ENCODE results near the gene KRTAP1-1. TPM values are rescaled to one million over a fixed set of nuclear protein-coding genes. Genes with fewer than 3 reads are reported as not detected.

The KRTAP1-1 gene, protein sequence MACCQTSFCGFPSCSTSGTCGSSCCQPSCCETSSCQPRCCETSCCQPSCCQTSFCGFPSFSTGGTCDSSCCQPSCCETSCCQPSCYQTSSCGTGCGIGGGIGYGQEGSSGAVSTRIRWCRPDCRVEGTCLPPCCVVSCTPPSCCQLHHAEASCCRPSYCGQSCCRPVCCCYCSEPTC
- total RNA-seq = 0.24 TPM in 1 of 2 replicates, not detected in the other

DNA sequence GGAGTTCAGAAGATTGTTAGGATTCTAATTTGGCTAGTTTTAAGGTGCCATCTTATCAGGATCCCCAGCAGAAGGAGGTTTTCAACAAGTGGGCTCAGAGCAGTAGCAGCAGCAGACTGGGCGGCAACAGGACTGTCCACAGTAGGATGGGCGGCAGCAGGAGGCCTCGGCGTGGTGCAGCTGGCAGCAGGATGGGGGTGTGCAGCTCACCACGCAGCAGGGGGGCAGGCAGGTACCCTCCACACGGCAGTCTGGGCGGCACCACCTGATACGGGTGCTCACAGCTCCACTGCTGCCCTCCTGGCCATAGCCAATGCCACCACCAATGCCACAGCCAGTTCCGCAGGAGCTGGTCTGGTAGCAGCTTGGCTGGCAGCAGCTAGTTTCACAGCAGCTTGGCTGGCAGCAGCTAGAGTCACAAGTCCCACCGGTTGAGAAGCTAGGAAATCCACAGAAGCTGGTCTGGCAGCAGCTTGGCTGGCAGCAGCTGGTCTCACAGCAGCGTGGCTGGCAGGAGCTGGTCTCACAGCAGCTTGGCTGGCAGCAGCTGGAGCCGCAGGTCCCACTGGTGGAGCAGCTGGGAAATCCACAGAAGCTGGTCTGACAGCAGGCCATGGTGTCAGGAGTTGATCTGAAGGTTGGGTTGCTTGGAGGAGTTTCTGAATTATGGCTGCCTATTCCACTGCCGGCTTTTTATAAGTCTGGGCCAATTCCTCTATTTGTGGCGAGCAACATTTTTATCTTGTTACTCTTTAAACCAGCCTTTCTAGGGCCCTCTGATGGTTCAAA lies at the start of gene KRTAP1-1:
KRTAP1-1 (minus strand) TSS at position 668 of the 789 bp plus-strand sequence; CDS start at position 615, 53 bp downstream.

DNA sequence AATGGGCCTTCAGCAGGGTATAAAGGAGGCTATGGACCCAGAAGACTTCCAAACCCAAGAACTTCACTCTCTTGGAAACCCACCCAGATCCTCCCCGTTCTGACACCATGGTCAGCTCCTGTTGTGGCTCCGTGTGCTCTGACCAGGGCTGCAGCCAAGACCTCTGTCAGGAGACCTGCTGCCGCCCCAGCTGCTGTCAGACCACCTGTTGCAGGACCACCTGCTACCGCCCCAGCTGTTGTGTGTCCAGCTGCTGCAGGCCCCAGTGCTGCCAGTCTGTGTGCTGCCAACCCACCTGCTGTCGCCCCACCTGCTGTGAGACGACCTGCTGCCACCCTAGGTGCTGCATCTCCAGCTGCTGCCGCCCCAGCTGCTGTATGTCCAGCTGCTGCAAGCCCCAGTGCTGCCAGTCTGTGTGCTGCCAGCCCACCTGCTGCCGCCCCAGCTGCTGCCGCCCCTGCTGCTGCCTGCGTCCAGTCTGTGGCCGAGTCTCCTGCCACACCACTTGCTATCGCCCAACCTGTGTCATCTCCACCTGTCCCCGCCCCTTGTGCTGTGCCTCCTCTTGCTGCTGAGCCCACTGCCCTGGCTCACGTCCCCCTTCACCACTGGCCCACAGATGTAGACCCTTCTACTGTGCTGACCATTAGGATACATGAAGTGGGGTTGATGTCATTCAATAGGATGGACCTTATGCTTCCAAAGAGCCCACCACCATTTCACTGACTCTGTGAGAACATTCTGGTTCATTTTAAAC lies 43.0 kb upstream of the KRTAP1-1 start, which contains the start of gene KRTAP4-7:
KRTAP4-7 (plus strand) TSS at position 51 of the 757 bp plus-strand sequence; CDS start at position 108, 57 bp downstream.

DNA sequence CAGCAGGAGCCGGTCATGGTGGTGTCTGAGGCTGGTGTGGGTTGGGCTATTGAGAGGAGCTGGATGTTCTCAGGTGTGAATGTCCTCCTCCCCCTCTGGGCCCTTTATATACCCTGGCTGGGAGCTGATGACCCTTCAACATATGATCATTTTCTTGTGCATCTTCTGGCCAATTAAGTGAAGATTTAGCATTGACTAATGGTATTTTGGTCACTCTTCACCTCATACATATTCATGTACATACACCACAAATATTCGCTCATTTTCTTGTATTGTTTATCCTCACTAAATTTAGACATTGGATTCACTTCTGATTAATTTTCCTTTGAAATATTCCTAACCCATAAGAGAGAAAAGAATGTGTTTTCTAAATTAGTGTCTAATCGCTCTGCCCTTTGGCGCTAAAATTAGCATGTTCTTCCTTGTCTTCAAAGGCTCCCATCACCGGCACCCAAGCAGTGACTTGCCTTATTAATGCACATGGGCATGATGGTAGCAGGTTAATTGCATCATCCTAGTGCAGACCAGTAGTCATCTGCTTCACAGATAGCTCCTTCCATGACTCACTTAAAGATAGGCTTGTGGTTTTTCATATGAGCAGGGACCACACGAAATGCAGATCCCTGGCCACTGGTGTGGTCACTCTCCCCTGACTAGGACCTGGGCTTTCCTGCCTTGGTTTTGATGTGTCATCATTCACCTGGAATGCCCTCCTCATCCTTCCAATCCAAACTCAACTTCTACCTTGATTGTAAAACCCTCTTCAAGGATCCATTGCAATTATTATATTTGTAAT lies 24.8 kb upstream of the KRTAP1-1 start, which contains the start of gene KRTAP2-4:
KRTAP2-4 (minus strand) TSS at position 51 of the 796 bp plus-strand sequence; CDS start at position 17, 34 bp downstream.

DNA sequence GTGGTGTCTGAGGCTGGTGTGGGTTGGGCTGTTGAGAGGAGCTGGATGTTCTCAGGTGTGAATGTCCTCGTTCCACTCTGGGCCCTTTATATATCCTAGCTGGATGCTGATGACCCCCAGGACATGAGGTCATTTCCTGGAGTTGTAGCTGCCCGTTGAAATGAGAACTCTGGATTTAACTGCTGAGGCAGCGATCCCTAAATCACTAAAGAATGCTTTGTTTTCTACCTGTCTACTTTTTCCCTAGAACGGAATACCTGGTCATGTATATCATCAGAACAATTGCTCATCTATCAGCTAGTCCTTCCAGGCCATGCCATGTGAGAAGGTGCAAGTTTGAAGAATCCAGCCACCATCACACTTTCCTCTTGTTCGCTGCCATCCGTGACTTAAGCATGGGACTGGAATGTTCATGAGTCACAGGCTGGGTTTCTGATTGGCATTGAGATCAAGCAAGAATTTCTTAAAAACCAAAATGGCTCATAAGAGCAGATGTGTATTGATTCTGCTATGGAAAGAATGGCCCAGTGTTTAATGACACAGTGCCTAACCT lies 18.9 kb upstream of the KRTAP1-1 start, which contains the start of gene KRTAP2-3:
KRTAP2-3 (minus strand) TSS at position 63 of the 553 bp plus-strand sequence. CDS start 64 bp downstream, outside the sequence.

DNA sequence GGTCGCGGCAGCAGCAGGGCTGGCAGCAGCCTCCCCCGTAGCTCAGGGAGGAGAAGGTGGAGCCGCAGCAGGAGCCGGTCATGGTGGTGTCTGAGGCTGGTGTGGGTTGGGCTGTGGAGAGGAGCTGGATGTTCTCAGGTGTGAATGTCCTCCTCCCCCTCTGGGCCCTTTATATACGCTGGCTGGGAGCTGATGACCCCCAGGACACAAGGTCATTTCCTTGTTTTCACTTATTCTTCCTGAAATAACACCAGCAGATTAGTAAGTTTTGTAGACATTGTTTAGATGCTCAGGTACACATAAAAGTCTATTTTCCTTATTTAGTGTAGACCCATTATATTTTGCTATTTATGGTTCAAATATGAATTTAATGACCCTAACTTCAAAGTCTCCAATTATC lies 13.9 kb upstream of the KRTAP1-1 start, which contains the start of gene KRTAP2-2:
KRTAP2-2 (minus strand) TSS at position 101 of the 400 bp plus-strand sequence; CDS start at position 82, 19 bp downstream.

DNA sequence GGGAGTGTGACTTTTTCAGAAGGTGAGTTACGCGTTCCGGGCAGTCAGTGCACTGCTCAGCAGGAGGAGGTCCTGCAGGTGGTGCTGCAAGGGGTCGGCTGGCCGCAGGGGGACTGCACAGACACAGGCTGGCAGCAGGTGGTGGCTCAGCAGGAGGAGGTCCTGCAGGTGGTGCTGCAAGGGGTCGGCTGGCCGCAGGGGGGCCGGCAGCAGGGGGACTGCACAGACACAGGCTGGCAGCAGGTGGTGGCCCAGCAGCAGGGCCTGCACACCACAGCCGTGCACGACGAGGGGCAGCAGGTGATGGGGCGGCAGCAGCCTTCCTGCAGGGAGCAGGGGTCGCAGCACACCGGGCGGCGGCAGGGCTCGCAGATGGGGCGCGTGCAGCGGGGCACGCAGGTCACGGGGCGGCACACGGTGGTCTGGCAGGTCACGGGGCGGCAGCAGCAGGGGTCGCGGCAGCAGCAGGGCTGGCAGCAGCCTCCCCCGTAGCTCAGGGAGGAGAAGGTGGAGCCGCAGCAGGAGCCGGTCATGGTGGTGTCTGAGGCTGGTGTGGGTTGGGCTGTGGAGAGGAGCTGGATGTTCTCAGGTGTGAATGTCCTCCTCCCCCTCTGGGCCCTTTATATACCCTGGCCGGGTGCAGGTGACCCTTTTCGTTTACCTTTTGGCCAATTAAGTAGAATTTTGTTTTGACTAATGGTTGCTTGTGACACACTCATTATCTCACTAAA lies 5.7 kb upstream of the KRTAP1-1 start, which contains the start of gene KRTAP2-1:
KRTAP2-1 (minus strand) TSS at position 582 of the 731 bp plus-strand sequence; CDS start at position 533, 49 bp downstream.

DNA sequence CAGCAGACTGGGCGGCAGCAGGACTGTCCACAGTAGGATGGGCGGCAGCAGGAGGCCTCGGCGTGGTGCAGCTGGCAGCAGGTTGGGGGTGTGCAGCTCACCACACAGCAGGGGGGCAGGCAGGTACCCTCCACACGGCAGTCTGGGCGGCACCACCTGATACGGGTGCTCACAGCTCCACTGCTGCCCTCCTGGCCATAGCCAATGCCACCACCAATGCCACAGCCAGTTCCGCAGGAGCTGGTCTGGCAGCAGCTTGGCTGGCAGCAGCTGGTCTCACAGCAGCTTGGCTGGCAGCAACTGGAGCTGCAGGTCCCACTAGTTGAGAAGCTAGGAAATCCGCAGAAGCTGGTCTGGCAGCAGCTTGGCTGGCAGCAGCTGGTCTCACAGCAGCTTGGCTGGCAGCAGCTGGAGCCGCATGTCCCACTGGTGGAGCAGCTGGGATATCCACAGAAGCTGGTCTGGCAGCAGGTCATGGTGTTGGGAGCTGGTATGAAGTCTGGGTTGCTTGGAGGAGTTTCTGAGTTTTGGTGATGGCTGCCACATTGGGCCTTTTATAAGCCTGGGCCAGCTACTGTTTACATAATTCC lies 6.8 kb downstream of the KRTAP1-1 start, which contains the start of gene KRTAP1-3:
KRTAP1-3 (minus strand) TSS at position 529 of the 590 bp plus-strand sequence; CDS start at position 476, 53 bp downstream.

DNA sequence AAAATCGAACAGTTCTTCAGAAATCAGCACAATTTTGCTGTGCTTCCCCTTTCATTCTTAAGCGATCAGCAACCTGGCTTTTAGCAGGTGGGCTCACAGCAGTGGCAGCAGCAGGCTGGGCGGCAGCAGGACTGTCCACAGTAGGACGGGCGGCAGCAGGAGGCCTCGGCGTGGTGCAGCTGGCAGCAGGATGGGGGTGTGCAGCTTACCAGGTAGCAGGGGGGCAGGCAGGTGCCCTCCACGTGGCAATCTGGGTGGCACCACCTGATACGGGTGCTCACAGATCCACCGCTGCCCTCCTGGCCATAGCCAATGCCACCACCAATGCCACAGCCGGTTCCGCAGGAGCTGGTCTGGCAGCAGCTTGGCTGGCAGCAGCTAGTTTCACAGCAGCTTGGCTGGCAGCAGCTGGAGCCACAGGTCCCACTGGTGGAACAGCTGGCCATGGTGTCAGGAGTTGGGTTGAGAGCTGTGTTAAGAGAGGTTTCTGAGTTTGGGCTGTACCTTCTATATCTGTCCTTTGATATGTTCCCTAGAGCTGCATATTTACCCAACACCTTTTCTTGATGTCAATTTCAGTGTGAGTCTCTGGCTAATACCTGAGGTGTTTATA lies 11.5 kb downstream of the KRTAP1-1 start, which contains the start of gene KRTAP1-4:
KRTAP1-4 (minus strand) TSS at position 563 of the 613 bp plus-strand sequence; CDS start at position 446, 117 bp downstream.

DNA sequence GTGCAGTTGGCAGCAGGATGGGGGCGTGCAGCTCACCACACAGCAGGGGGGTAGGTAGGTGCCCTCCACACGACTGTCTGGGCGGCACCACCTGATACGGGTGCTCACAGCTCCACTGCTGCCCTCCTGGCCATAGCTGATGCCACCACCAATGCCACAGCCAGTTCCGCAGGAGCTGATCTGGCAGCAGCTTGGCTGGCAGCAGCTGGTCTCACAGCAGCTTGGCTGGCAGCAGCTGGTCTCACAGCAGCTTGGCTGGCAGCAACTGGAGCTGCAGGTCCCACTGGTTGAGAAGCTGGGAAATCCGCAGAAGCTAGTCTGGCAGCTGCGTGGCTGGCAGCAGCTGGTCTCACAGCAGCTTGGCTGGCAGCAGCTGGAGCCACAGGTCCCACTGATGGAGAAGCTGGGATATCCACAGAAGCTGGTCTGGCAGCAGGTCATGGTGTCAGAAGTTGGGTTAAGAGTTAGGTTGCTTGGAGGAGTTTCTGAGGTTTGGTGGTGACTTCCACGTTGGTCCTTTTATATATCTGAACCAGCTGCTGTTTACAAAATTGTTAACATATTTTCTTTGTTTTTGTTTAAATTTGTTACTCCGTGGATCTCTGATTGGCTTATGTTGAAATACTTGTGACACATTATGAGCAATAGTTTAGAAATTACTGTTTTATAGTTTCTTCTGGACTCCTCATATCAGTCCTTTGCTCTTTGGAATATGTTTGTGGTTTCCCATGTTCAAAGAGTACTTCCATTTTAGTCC lies 14.4 kb downstream of the KRTAP1-1 start, which contains the start of gene KRTAP1-5:
KRTAP1-5 (minus strand) TSS at position 494 of the 757 bp plus-strand sequence; CDS start at position 441, 53 bp downstream.

DNA sequence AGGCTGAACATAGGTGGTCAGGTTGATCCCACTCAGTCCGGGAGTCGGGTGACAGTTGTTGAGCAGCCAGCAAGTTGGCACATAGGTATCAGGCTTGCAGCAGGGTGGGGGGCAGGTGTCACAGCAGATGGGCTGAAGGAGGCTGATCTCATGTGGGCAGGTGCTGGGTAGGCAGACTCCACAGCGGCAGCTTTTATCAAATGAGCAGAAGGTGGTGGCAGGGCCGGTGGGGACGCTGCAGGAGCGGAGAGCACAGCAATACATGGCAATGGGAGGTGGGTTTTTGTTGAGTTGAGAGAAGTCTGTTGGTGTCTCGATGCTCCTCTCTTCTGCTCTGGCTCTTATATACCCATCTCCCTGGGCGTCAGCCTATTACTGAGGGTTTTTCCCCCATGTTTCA lies 32.4 kb downstream of the KRTAP1-1 start, which contains the start of gene KRTAP3-1:
KRTAP3-1 (minus strand) TSS at position 318 of the 400 bp plus-strand sequence; CDS start at position 264, 54 bp downstream.

DNA sequence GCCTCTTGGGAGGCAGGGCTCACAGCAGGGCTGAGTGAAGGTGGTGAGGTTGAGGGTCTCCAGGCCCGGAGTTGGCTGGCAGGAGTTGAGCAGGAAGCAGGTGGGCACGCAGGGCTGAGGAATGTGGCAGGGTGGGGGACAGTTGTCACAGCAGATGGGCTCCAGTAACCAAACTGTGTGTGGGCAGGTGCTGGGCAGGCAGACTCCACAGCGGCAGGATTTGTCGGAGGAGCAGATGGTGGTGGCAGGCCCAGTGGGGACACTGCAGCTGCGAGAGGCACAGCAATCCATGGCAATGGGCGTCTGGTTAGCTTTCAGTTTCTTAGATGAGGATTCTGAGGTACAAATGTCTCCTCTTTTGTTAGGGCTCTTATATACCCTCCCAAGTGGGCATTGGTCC lies 41.7 kb downstream of the KRTAP1-1 start, which contains the start of gene KRTAP3-2:
KRTAP3-2 (minus strand) TSS at position 344 of the 400 bp plus-strand sequence; CDS start at position 291, 53 bp downstream.

DNA sequence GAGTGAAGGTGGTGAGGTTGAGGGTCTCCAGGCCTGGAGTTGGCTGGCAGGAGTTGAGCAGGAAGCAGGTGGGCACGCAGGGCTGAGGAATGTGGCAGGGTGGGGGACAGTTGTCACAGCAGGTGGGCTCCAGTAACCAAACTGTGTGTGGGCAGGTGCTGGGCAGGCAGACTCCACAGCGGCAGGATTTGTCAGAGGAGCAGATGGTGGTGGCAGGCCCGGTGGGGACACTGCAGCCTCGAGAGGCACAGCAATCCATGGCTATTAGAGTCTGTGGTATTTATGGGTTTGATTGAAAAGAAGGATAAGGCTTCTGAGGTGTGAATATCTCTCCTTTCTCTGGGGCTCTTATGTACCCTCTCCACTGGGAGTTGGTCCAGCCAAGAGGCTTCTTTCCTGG lies 47.4 kb downstream of the KRTAP1-1 start, which contains the start of gene KRTAP3-3:
KRTAP3-3 (minus strand) TSS at position 326 of the 400 bp plus-strand sequence; CDS start at position 259, 67 bp downstream.

Other genes with a start within 250 kb of the KRTAP1-1 start
- not detected in 2 replicates for gene KRT28, start 241.5 kb downstream of the KRTAP1-1 start, total RNA-seq
- 2.3 and 2.9 TPM in 2 replicates for gene KRT10, start 218.8 kb downstream of the KRTAP1-1 start, total RNA-seq
- gene KRT12, start 174.2 kb downstream of the KRTAP1-1 start, total RNA-seq = not detected in 2 replicates
- not detected in 2 replicates for gene KRT20, start 156.2 kb downstream of the KRTAP1-1 start, total RNA-seq
- 7.2 and 148 TPM in 2 replicates for gene KRT23, start 103.8 kb downstream of the KRTAP1-1 start, total RNA-seq
- not detected in 2 replicates for gene KRT39, start 74.5 kb downstream of the KRTAP1-1 start, total RNA-seq
- not detected in 2 replicates for gene KRT40, start 57.1 kb downstream of the KRTAP1-1 start, total RNA-seq
- not detected in 2 replicates for gene KRTAP3-3, start 47.3 kb downstream of the KRTAP1-1 start, total RNA-seq
- gene KRTAP3-2, start 41.5 kb downstream of the KRTAP1-1 start, total RNA-seq = not detected in 2 replicates
- not detected in 2 replicates for gene KRTAP3-1, start 32.3 kb downstream of the KRTAP1-1 start, total RNA-seq
- gene KRTAP1-5, start 14.2 kb downstream of the KRTAP1-1 start, total RNA-seq = 0.24 TPM in 1 of 2 replicates, not detected in the other
- not detected in 2 replicates for gene KRTAP1-4, start 11.3 kb downstream of the KRTAP1-1 start, total RNA-seq
- gene KRTAP1-3, start 6.6 kb downstream of the KRTAP1-1 start, total RNA-seq = not detected in 2 replicates
- not detected in 2 replicates for gene KRTAP2-1, start 5.9 kb upstream of the KRTAP1-1 start, total RNA-seq
- not detected in 2 replicates for gene KRTAP2-2, start 13.8 kb upstream of the KRTAP1-1 start, total RNA-seq
- 2.9 TPM in 1 of 2 replicates, not detected in the other for gene KRTAP2-3, start 18.7 kb upstream of the KRTAP1-1 start, total RNA-seq
- not detected in 2 replicates for gene KRTAP2-4, start 24.4 kb upstream of the KRTAP1-1 start, total RNA-seq
- gene KRTAP4-7, start 42.7 kb upstream of the KRTAP1-1 start, total RNA-seq = not detected in 2 replicates
- gene KRTAP4-8, start 56.7 kb upstream of the KRTAP1-1 start, total RNA-seq = not detected in 2 replicates
- gene KRTAP4-16, start 60.8 kb upstream of the KRTAP1-1 start, total RNA-seq = not detected in 2 replicates
- not detected in 2 replicates for gene KRTAP4-9, start 63.9 kb upstream of the KRTAP1-1 start, total RNA-seq
- gene KRTAP4-11, start 76.9 kb upstream of the KRTAP1-1 start, total RNA-seq = not detected in 2 replicates
- gene KRTAP4-12, start 82.7 kb upstream of the KRTAP1-1 start, total RNA-seq = not detected in 2 replicates
- gene KRTAP4-6, start 99.1 kb upstream of the KRTAP1-1 start, total RNA-seq = not detected in 2 replicates
- gene KRTAP4-5, start 108.4 kb upstream of the KRTAP1-1 start, total RNA-seq = not detected in 2 replicates
- not detected in 2 replicates for gene KRTAP4-4, start 119.3 kb upstream of the KRTAP1-1 start, total RNA-seq
- gene KRTAP4-3, start 126.8 kb upstream of the KRTAP1-1 start, total RNA-seq = not detected in 2 replicates
- not detected in 2 replicates for gene KRTAP4-2, start 136.8 kb upstream of the KRTAP1-1 start, total RNA-seq
- gene KRTAP4-1, start 143.5 kb upstream of the KRTAP1-1 start, total RNA-seq = not detected in 2 replicates
- gene KRTAP9-1, start 148.4 kb upstream of the KRTAP1-1 start, total RNA-seq = not detected in 2 replicates
- not detected in 2 replicates for gene KRTAP9-2, start 185.2 kb upstream of the KRTAP1-1 start, total RNA-seq
- not detected in 2 replicates for gene KRTAP9-3, start 191.0 kb upstream of the KRTAP1-1 start, total RNA-seq
- gene KRTAP9-8, start 196.5 kb upstream of the KRTAP1-1 start, total RNA-seq = not detected in 2 replicates
- not detected in 2 replicates for gene KRTAP9-4, start 208.2 kb upstream of the KRTAP1-1 start, total RNA-seq
- gene KRTAP9-9, start 213.9 kb upstream of the KRTAP1-1 start, total RNA-seq = not detected in 2 replicates
- gene KRTAP9-6, start 223.9 kb upstream of the KRTAP1-1 start, total RNA-seq = not detected in 2 replicates
- not detected in 2 replicates for gene KRTAP9-7, start 234.2 kb upstream of the KRTAP1-1 start, total RNA-seq

All from tracheal epithelial cell (primary cell).